Skin epidermis (tissue), 12 donors: ENCODE data around the gene KRCC1.
"Not testable (repeated sequence)": the region's sequence is repeated elsewhere in the genome, so short reads cannot be mapped to it uniquely, and the experiment has no call there.

Experiments
- H3K27ac ChIP-seq, 21 experiments: fragments of 200-600 bp; sonication (generic) in 11 of 21; one replicate each; pipeline ENCODE4 v1.5.0; 2020; ENCODE audit warnings: mild to moderate bottlenecking in 3 of 21, inconsistent platforms in 2 of 21, moderate library complexity in 2 of 21
- H3K4me3 ChIP-seq, 7 experiments: fragments of 200-600 bp; sonication (generic) in 2 of 7; one replicate each; pipeline ENCODE4 v1.5.0; 2020; ENCODE audit warnings: inconsistent platforms in 2 of 7, mild to moderate bottlenecking in 2 of 7, moderate library complexity in 1 of 7

Gene KRCC1

DNA sequence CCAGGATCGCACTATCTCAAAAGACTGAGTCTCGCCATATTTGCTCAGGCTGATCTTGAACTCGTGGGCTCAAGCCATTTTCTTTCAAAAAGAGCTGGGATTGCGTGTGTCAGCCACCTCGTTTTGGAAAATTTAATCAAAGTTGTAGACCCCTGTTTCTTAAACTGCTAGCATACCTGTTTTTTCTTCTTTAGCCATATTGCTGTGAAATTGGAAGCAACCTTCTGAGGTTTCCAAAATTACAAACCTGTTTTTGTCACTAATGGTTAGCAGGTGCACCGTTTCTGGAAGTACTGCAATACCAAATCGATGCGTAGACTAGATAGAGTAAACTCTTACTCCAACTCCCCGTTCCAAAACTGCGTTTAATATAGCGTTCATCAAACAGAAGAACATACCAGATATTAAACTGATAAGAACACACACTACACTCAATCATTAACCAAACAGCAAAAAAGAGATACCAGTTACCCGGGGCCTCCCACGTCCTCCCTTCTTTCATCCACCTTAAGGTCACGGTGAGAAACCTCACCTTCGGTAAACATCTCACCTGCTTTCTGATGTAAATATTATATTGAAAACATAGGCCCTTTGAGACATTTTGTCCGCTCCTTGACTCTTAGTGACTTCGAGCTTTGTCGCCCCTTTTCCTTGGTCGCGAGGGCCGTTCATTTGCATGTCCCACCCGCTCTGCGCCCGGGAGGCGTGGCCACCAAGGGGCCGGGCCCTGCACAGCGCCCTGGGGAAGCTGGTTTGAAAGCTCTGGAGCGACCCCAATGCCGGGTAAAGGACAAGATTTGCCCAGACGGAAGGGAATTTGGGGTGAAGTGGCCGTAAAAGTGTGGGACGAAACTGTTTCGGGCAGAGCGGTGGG is 39.3 kb downstream of the KRCC1 start, which contains the start of gene RNU2-63P:
Gene RNU2-63P, minus strand, starts transcription at position 462 of the 874 bp plus-strand sequence.
- H3K27ac ChIP-seq: peak within 1 kb of the TSS; percentile 42 to 95 (median 85)
- peak within 1 kb of the TSS; percentile 32 to 66 (median 47) for H3K4me3 ChIP-seq

DNA sequence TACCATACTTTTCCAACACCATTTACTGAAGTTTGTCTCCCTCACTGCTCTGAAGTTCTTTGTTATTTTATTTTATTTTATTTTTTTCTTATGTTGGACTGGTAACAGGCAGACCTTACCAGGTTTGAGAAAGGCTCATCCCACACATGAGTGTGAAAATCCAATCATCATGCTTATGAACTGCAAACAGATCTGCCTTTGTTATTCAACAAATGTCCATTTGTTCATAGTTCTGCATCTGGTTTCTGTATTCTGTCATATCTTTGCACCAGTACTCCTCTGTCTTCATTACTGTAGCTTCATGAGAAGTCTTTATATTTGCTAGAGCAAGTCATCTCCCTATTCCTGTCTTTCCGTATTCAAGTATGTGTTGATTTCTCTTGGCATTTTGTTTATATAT is 44.6 kb downstream of the KRCC1 start:
- Histone ChIP-seq H3K27ac (no peak overlapping the region), H3K4me3 (no peak overlapping the region)

DNA sequence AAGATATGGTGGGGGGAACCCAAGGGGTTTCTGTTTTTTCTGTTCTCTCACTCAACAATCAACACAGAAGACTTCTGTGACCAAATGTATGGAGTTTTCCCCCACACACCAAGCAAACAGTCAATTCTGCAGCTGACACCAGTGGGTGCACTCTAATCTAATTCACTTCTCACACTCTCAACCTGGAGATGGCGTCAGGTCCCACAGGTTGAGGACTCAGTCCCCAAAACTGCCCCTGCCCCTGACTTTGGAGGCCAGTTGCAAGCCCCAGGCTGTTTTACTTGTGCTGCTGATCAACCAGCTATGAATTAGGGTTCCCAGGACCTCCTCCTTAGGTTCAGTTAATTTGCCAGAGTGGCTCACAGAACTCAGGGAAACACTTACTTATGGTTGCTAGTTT is 45.4 kb downstream of the KRCC1 start:
- Histone ChIP-seq H3K4me3 (no peak overlapping the region), H3K27ac (no peak overlapping the region)

DNA sequence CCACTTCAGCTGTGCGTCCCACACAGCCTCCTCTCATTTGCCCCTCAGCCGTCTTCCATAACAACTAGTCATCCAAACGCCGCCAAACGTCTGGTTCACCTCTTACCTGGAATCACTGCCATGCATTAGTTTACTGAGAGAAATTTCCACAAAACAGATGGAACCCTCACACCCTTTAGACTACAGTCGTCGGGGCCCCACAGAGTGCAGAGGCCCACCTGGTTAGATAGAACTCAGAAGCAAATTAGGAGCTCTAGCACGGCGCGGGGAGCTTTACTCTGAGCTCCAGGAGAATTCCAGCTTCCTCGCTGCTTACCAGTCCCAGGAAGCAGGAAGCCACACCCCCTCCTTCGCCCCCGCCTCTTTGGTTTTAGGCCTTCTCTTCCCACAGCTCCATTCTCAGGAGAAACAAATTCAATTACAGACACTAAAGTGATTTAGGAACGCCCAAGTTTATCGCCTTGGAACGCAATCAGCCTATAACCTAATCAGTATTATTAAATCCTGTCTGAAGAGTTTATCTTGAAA is 48.6 kb downstream of the KRCC1 start:
- H3K4me3 ChIP-seq: no peak overlapping the region
- H3K27ac ChIP-seq: no peak overlapping the region

DNA sequence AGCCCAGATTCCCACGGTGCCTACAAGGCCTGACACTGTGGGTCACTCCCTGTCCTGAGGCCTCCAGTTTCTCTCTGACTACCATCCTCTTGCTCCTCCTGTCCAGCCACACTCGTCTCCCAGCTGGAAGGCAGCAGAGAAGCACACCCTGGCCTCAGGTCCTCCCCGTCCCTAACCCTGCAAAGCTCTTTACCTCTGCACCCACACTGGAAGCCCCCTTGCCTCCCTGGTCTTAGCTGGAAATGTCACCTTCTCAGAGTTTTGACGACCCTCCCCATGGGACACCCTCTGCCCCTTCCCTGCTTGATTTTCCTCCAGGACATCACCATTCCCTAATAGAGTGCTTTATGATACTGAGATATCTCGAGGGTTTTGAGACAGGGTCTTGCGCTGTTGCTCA is 49.8 kb downstream of the KRCC1 start:
- Histone ChIP-seq H3K4me3 (no peak overlapping the region), H3K27ac (no peak overlapping the region)

DNA sequence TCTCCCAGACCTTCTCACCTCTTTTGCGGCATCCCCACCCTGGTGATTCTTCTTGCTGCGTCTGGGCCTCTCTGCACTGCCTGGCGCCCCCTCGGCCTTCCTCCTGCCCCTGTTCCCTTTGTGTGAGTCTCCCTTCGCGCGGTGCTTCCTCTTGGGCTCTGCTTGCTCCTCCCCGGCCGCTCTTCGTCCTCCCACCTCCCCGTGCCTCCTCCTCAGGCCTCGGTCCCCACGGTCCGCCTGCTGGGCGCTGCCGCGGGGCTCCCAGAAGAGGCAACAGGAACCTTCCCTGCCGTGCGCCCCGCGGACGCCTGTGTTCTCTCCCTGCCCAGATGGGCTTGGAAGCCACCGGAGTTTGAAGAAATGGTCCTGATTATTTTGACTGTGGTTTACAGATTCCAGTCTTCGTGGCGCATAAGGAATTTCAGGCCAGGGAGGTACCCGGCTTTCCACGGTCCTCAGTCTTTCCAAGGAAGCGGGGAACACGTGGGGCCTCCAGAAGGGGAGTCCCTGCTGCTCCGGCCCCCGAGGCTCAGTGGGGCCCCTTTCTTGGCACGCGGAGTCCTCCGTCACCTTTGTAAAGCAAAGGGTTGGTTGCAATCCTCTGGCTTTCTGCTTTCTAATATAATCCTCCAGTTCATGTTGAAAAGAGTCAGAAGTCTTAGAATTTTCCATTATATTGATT is 52.4 kb downstream of the KRCC1 start:
- Histone ChIP-seq H3K4me3 (no peak overlapping the region), H3K27ac (no peak overlapping the region)

DNA sequence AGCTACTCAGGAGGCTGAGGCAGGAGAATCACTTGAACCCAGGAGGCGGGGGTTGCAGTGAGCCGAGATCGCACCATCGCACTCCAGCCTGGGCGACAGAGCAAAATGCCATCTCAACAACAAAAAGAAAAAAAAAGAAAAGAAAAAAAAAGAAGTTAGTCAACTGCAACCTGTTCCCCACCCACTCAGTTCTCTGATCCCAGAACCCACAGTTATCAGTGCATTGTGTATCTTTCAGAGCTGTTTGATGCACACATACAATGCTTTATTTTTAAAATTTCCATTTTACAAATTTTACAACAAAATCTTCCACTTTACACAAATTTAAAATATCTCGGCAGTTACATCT is 53.2 kb downstream of the KRCC1 start:
- Histone ChIP-seq H3K27ac (no peak overlapping the region), H3K4me3 (no peak overlapping the region)

DNA sequence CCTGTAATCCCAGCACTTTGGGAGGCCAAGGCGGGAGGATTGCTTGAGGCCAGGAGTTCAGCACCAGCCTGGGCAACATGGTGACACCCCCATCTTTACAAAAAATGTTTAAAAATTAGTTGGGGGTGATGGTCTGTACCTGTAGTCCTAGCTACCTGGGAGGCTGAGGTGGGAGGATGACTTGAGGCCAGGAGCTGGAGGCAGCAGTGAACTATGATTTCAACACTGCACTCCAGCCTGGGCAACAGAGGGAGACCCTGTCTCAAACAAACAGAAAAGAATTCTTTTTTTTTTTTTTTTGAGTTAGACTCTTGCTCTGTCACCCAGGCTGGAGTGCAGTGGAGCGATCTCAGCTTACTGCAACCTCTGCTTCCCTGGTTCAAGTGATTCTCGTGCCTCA is 55.1 kb downstream of the KRCC1 start:
- H3K4me3 ChIP-seq: not testable (repeated sequence)

DNA sequence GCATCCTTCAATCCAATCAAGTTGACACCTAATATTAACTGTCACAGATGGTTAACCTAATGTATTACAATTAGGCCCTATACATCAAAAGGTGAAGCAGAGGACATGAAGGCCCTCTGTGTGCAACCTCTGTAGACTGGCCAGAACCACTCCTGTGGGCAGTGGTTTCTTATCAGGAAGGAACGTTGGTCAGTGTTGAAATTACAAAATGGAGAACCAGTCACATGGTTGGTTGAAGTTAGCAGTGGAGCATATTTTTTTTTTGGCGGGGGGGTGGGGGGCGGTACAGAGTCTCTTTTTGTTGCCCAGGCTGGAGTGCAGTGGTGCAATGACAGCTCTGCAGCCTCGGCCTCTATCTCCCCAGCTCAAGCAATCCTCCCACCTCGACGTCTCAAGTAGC is 59.0 kb downstream of the KRCC1 start:
- Histone ChIP-seq H3K27ac (no peak overlapping the region), H3K4me3 (no peak overlapping the region)

More for the DNA sequence above, 55.1 kb downstream of the KRCC1 start:
- not testable (repeated sequence) for H3K27ac ChIP-seq

DNA sequence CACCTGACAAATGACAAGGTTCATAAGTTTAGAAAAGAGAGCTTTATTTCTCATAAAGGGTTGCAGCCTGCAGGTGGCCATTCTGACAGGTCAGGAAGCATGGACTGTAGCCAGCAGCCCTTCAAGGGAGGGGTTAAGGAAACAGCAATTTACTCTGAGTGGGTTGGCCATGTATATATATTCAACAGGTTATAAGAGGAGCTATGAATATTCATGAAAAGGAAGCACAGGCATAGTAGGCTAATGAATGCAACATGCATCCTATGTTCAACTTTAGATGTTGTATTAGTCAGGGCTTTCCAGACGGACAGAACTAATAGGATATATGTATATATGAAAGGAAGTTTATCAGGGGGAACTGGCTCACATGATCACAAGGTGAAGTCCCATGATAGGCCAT is 59.8 kb downstream of the KRCC1 start:
- H3K4me3 ChIP-seq: no peak overlapping the region
- H3K27ac ChIP-seq: no peak overlapping the region

DNA sequence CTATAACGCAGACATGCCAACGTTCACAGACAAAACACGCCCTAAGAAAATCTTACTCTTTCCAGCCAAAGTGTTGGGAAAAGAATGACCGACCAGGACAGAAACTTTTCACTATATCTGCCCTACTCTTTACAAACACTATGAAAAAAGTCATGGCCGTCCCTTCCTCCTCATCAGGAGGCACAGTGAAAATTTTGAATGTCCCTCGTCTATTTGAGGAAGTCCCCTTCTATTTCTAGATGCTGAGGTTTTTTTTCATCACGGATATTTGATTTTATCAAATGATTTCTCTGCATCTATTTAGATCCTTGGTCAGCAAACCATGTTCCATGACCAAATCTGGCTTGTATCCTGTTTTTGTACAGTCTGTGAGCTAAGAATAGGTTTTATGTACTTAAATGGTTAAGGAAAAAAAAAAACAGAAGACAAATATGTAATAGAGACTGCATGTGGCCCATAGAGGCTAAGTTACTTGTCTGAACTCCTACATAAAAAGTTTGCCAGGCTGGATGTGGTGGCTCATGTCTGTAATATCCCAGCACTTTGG is 61.2 kb downstream of the KRCC1 start:
- H3K27ac ChIP-seq, H3K4me3 ChIP-seq: not testable (repeated sequence)

DNA sequence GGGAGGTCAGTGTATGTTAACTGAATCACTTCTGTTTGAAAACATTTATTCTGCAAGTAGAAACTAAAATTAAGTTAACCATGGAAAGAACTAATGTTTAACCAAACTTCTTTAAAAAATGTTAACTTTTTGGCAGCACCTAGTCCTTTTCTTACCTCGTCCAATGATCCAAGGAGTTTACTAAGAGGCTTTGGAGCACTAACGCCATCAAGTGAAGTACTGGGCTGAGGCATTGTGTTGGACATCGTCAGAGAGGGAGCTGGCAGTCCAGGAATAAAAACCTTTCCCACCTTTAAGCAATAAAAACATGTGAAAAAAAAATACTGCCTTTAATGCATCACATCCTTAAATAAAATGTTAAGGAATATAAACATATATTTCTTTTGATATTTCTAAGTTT is 63.0 kb downstream of the KRCC1 start:
- not testable (repeated sequence) for H3K27ac ChIP-seq, H3K4me3 ChIP-seq

DNA sequence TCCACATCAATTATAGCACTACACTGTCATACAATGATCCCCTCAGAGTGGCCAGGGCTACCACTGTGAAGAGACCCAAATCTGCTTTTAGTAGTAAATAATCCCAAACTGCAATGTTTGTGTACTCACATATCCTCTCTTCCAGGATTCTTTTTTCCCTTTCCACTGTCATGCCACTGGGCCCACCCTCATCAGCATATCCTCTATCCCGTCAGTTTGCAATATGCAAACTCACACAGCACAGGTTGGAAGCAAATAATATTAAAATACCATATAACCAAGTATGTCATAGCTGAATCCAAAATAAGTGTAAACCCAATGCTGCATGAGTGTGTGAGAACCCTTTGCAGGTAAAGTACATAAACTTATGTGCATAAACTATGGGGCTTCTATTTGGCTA is 68.1 kb downstream of the KRCC1 start:
- not testable (repeated sequence) for H3K27ac ChIP-seq, H3K4me3 ChIP-seq

DNA sequence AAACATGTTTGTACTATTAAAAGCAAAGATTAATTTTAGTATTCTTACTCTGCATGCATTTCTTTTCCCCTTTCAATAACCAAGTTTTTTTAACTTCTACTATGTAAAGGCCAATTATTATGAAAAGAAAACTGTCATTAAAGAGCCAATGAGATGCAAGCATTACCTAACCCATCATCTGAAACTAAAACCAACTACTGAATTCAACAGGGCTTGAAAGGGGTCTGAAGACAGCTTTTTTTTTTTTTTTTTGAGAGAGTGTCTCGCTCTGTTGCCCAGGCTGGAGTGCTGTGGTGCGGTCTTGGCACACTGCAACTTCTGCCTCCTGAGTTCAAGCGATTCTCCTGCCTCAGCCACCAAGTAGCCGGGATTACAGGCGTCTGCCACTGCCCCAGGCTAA is 69.7 kb downstream of the KRCC1 start:
- H3K27ac ChIP-seq, H3K4me3 ChIP-seq: not testable (repeated sequence)

DNA sequence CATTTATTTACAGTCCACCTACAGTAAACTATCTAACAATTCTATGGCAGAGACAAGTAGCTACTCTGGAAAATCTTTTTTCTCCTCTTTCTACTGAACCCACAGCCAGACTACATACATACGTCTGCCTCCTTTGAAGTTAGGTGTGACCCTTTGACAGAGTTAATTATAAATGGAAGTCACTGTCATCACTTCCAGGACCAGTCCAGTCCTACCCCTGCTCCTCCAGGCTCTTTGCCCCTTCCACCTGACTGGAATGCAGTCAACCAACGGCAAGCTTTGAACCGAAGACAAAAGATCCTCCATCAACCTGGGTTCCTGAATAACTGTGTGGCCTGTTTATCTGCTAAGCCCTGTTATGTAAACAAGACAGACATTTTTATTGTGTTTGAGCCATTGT is 74.4 kb downstream of the KRCC1 start:
- not testable (repeated sequence) for H3K27ac ChIP-seq, H3K4me3 ChIP-seq
